Activated CD4-positive, alpha-beta T cell treated with anti-CD3 and anti-CD28 coated beads for 24 hours (primary cell): ENCODE measurements around the gene HTR3B.

ENCODE experiments used
- DNase-seq, 2 donors: peaks; one replicate each; pipeline ENCODE4 v3.0.0-alpha.2; 2020; ENCODE audit warnings: low read depth in 2 of 2

HTR3B gene

GRCh38 chr11:113991170-113991569 is 86.6 kb downstream of the HTR3B start:
- no peak for DNase-seq

DNA sequence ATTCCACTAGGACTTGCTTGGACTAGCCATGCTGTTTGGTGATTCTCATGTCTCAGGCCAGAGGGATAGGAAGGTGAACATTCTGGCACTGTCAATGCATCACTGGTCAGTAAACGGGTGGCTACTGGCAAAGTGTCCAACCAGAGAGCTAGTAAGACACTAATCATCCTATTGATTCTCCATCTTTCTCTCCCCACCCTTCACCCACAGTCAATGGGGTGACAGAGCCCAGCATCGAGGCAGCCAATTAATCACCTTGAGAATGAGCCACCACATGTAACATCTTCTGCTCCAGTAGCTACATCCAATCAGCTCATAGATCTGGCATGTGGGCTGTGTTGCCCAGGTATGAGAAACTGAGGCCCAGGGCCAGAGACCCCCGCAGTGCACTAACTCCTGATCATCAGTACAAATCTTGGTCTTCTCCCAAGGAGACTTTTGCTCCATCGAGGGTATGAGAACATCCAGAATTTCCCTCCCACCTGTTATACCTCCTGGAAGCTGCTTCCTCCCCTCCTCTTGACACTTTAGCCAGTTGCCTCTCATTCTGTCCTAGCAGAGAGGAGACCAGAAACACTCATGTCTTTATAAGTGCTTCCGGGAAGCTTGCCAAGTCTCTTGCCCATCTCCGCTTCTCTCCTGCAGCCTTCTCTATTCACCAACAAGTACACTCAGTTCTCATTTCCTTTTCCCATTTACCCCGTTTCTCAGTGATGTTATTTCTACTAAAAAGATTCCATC is 87.3 kb downstream of the HTR3B start:
- no peak for DNase-seq

- no peak for DNase-seq
Measured at GRCh38 chr11:113992459-113993110, 88.0 kb downstream of the HTR3B start.

DNA sequence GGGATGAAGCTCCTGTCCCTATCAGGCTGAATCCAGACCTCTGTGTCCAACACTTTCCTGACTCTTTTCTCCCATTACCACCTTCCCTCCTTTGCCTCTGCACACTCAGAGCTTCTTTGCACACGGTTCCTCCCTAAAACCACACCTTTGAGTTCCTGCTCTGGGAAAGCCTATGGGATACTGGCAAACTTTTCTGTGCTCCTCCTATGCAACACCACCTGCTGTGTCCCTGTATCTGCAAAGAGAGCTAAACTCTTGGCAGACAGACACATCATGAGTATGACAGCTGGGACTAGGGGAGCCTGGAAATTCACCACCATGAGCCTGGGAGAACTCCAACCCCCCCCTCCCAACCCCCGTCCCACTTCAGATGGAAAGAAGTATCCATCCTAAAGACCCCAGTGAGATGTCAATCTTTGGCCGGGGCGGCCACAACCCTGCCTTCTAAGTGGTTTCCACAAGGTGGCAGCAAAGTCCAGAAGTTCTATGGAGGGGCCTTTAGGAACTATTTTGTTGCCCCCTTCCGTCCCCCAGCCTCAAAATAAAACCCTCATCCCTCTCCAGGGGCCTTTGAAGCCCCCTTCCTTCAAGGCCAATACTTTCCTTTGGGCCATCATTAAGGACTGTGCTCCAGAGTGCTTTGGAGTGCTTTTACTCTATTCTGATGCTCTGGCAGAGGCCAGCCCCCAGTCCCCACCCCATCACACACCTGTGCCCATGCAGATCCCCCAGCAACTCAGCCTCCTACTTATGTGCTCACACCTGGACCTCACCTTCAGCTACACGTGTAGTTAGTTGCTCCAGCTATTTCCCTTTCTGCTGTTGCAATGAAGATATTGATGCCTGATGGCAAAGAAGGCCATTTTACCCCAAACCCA is 89.7 kb downstream of the HTR3B start:
- peak; percentile 7 to 24 for DNase-seq
